H1 (cell line): ENCODE results near the gene MCF2L. TPM values are rescaled to one million over a fixed set of nuclear protein-coding genes. Genes with fewer than 3 reads are reported as not detected.

Experiments
- CTCF ChIA-PET: fragments of 300-600 bp; sonication (Branson Sonifier 250); formaldehyde crosslinking; loops from one replicate; lab custom pipeline; 2021; ENCODE audit not compliant: partially characterized antibody; lab: Charles Lee
- POLR2A ChIA-PET: fragments of 300-600 bp; sonication (Branson Sonifier 250); formaldehyde crosslinking; loops from one replicate; lab custom pipeline; 2021; ENCODE audit warnings: inconsistent platforms; ENCODE audit not compliant: partially characterized antibody; lab: Charles Lee
- DNase-seq, 2 experiments: peaks; one replicate each; pipeline versions ENCODE4 v3.0.0 to v3.0.0-alpha.2; 2010 to 2022; ENCODE audit warnings: low spot score in 2 of 2, low read depth in 1 of 2, mixed read lengths in 1 of 2
- FAIRE-seq: peaks from 2 replicates; lab custom pipeline; 2011; peaks lifted over from hg19 to GRCh38; lab: Jason Lieb, UNC
- H2AFZ ChIP-seq: 2 replicates; pipeline ENCODE4 v1.8.1; 2012; ENCODE audit warnings: low read length, inconsistent platforms
- H2AK5ac ChIP-seq: 2 replicates; pipeline ENCODE4 v1.6.1; 2013; ENCODE audit warnings: low read depth, low read length
- H2BK120ac ChIP-seq: replicated peaks from 2 replicates; pipeline ENCODE3; 2013; ENCODE audit warnings: low read depth, low read length, inconsistent platforms
- H2BK12ac ChIP-seq: 2 replicates; pipeline ENCODE4 v1.6.1; 2013; ENCODE audit warnings: low read depth, low read length
- H2BK15ac ChIP-seq: 2 replicates; pipeline ENCODE4 v1.6.1; 2013; ENCODE audit warnings: low read length
- H2BK20ac ChIP-seq: 2 replicates; pipeline ENCODE4 v1.6.1; 2013; ENCODE audit warnings: low read length
- H2BK5ac ChIP-seq: 2 replicates; pipeline ENCODE4 v1.6.1; 2013; ENCODE audit warnings: low read depth, low read length
- H3K14ac ChIP-seq: 2 replicates; pipeline ENCODE4 v1.6.1; 2013; ENCODE audit warnings: inconsistent platforms; ENCODE audit not compliant: insufficient read length
- H3K18ac ChIP-seq: 2 replicates; pipeline ENCODE4 v1.6.1; 2013; ENCODE audit warnings: low read length; ENCODE audit errors: extremely low read depth
- H3K23ac ChIP-seq: 2 replicates; pipeline ENCODE4 v1.6.1; 2013; ENCODE audit warnings: inconsistent platforms; ENCODE audit not compliant: insufficient read length
- H3K23me2 ChIP-seq: 2 replicates; pipeline ENCODE4 v1.6.1; 2013; ENCODE audit warnings: low read depth, low read length
- H3K27ac ChIP-seq: 2 replicates; pipeline ENCODE4 v1.6.1; 2011; ENCODE audit warnings: low read depth, low read length, inconsistent platforms
- H3K27me3 ChIP-seq, 4 experiments: replicated peaks in 1 of 4; 1 replicate in 1 of 4; 2 replicates in 3 of 4; pipeline versions ENCODE4 v1.6.1 to v1.8.1; 2011 to 2013; ENCODE audit warnings: low read length in 3 of 4, mild to moderate bottlenecking in 3 of 4, inconsistent platforms in 2 of 4, mixed read lengths in 2 of 4, moderate library complexity in 1 of 4; ENCODE audit not compliant: control insufficient read depth in 3 of 4, insufficient read depth in 3 of 4; ENCODE audit errors: extremely low read depth in 1 of 4
- H3K36me3 ChIP-seq, 4 experiments: 2 replicates each; pipeline versions ENCODE4 v1.6.1 to v1.8.1; 2011 to 2013; ENCODE audit warnings: mild to moderate bottlenecking in 4 of 4, low read length in 3 of 4, moderate library complexity in 2 of 4, control low read depth in 1 of 4, inconsistent platforms in 1 of 4; ENCODE audit not compliant: insufficient read depth in 4 of 4, control insufficient read depth in 2 of 4
- H3K4ac ChIP-seq: replicated peaks from 2 replicates; pipeline ENCODE3; 2013; ENCODE audit warnings: low read length, low read depth, mixed read lengths, inconsistent platforms; ENCODE audit not compliant: insufficient read length
- H3K4me1 ChIP-seq, 4 experiments: replicated peaks in 1 of 4; 1 replicate in 1 of 4; 2 replicates in 3 of 4; pipeline versions ENCODE4 v1.6.1 to v1.8.1; 2011 to 2013; ENCODE audit warnings: low read length in 3 of 4, inconsistent platforms in 2 of 4, mixed read lengths in 1 of 4; ENCODE audit not compliant: insufficient read depth in 4 of 4, control insufficient read depth in 3 of 4
- H3K4me2 ChIP-seq, 2 experiments: 2 replicates each; pipeline versions ENCODE4 v1.6.1 to v1.8.1; 2011 to 2013; ENCODE audit warnings: low read depth in 2 of 2, low read length in 2 of 2, control low read depth in 1 of 2, inconsistent platforms in 1 of 2, mild to moderate bottlenecking in 1 of 2; ENCODE audit not compliant: insufficient read depth in 1 of 2
- H3K4me3 ChIP-seq, 4 experiments: fragments of 200-600, 300-600 bp in 1 of 4; sonication (generic), shearing (Covaris generic), sonication (Bioruptor Twin) in 1 of 4; 2 replicates each; pipeline versions ENCODE4 v1.5.1 to v1.8.1; 2011 to 2016; ENCODE audit warnings: low read length in 4 of 4, low read depth in 3 of 4, control low read depth in 2 of 4, inconsistent platforms in 2 of 4, mild to moderate bottlenecking in 2 of 4, mixed read lengths in 1 of 4, moderate library complexity in 1 of 4; ENCODE audit not compliant: insufficient read depth in 2 of 4; ENCODE audit errors: extremely low read depth in 1 of 4
- H3K56ac ChIP-seq: replicated peaks from 2 replicates; pipeline ENCODE3; 2013; ENCODE audit warnings: low read depth, mild to moderate bottlenecking, mixed read lengths, low read length, inconsistent platforms; ENCODE audit not compliant: insufficient read length
- H3K79me1 ChIP-seq: 2 replicates; pipeline ENCODE4 v1.6.1; 2013; ENCODE audit warnings: low read depth, low read length, control low read depth
- H3K79me2 ChIP-seq, 2 experiments: 2 replicates each; pipeline versions ENCODE4 v1.6.1 to v1.8.1; 2012 to 2013; ENCODE audit warnings: low read length in 2 of 2, mild to moderate bottlenecking in 2 of 2, inconsistent platforms in 1 of 2; ENCODE audit not compliant: insufficient read depth in 2 of 2, control insufficient read depth in 1 of 2
- H3K9ac ChIP-seq, 4 experiments: replicated peaks in 1 of 4; 1 replicate in 1 of 4; 2 replicates in 3 of 4; pipeline versions ENCODE4 v1.6.1 to v1.8.1; 2011 to 2013; ENCODE audit warnings: low read depth in 3 of 4, low read length in 3 of 4, control low read depth in 2 of 4, mild to moderate bottlenecking in 2 of 4, moderate library complexity in 2 of 4, inconsistent platforms in 1 of 4; ENCODE audit errors: extremely low read depth in 1 of 4
- H3K9me3 ChIP-seq, 2 experiments: 2 replicates each; pipeline versions ENCODE4 v1.6.1 to v1.8.1; 2012 to 2013; ENCODE audit warnings: mild to moderate bottlenecking in 2 of 2, moderate library complexity in 2 of 2, control low read depth in 1 of 2, inconsistent platforms in 1 of 2, low read depth in 1 of 2, low read length in 1 of 2, mixed read lengths in 1 of 2; ENCODE audit not compliant: insufficient read depth in 2 of 2
- H4K20me1 ChIP-seq, 2 experiments: replicated peaks in 1 of 2; 2 replicates each; pipeline versions ENCODE3 to v1.8.1; 2011 to 2013; ENCODE audit warnings: inconsistent platforms in 2 of 2, low read length in 2 of 2, mild to moderate bottlenecking in 1 of 2; ENCODE audit not compliant: insufficient read depth in 2 of 2, control insufficient read depth in 1 of 2
- H4K5ac ChIP-seq: 2 replicates; pipeline ENCODE4 v1.6.1; 2013; ENCODE audit warnings: low read length, low read depth, mixed read lengths, inconsistent platforms; ENCODE audit not compliant: insufficient read length
- H4K8ac ChIP-seq: 2 replicates; pipeline ENCODE4 v1.8.0; 2013; ENCODE audit warnings: mild to moderate bottlenecking, moderate library complexity, low read length, inconsistent platforms; ENCODE audit not compliant: insufficient read depth; ENCODE audit errors: extremely low read depth
- H4K91ac ChIP-seq: replicated peaks from 2 replicates; pipeline ENCODE3; 2013; ENCODE audit warnings: low read length, mixed read lengths, inconsistent platforms; ENCODE audit not compliant: insufficient read length
- ATF3 ChIP-seq: IDR thresholded peaks from 2 replicates; pipeline ENCODE4 v1.6.1; 2011; ENCODE audit warnings: low read depth, mild to moderate bottlenecking, low read length; ENCODE audit not compliant: insufficient read depth
- EZH2 ChIP-seq: fragments of 200-600 bp; sonication (generic); IDR thresholded peaks from 2 replicates; pipeline ENCODE4 v1.7.1; 2012; ENCODE audit warnings: low read depth, mild to moderate bottlenecking, moderate library complexity, low read length, inconsistent platforms; ENCODE audit not compliant: severe bottlenecking
- PHF8 ChIP-seq: fragments of 200-600 bp; sonication (generic); conservative IDR thresholded peaks from 2 replicates; pipeline ENCODE4 v1.7.1; 2012; ENCODE audit warnings: low read depth, mild to moderate bottlenecking, inconsistent platforms, low read length, moderate library complexity
- POLR2A ChIP-seq, 2 experiments: IDR thresholded peaks; 1 replicate in 1 of 2; 2 replicates in 1 of 2; pipeline ENCODE4 v1.6.1; 2011; ENCODE audit warnings: low read depth in 2 of 2, low read length in 2 of 2, mild to moderate bottlenecking in 2 of 2; ENCODE audit errors: control extremely low read depth in 1 of 2
- RBBP5 ChIP-seq: IDR thresholded peaks from 2 replicates; pipeline ENCODE4 v1.7.1; 2012; ENCODE audit warnings: low read depth, mild to moderate bottlenecking, inconsistent platforms, low read length, moderate library complexity, borderline replicate concordance
- SIRT6 ChIP-seq: IDR thresholded peaks from one replicate; pipeline ENCODE4 v1.7.1; 2012; ENCODE audit warnings: low read length, inconsistent platforms
- SP1 ChIP-seq: IDR thresholded peaks from 2 replicates; pipeline ENCODE4 v1.6.1; 2011; ENCODE audit warnings: low read depth, low read length
- SP2 ChIP-seq: IDR thresholded peaks from 2 replicates; pipeline ENCODE4 v1.6.1; 2012; ENCODE audit warnings: mild to moderate bottlenecking, low read length, inconsistent platforms
- SP4 ChIP-seq: IDR thresholded peaks from 2 replicates; pipeline ENCODE4 v1.6.1; 2012; ENCODE audit warnings: low read length, inconsistent platforms
- SRF ChIP-seq: IDR thresholded peaks from 2 replicates; pipeline ENCODE4 v1.6.1; 2011; ENCODE audit warnings: mild to moderate bottlenecking, low read depth, low read length, moderate library complexity
- SUZ12 ChIP-seq: fragments of 200-600 bp; sonication (generic); IDR thresholded peaks from 2 replicates; pipeline ENCODE4 v1.6.1; 2012; ENCODE audit warnings: mild to moderate bottlenecking, inconsistent platforms, low read length, moderate library complexity, mixed read lengths
- TAF7 ChIP-seq: optimal IDR thresholded peaks from 2 replicates; pipeline ENCODE3; 2011; ENCODE audit warnings: low read depth, mild to moderate bottlenecking, inconsistent platforms, low read length, moderate library complexity, borderline replicate concordance
- TCF12 ChIP-seq: IDR thresholded peaks from 2 replicates; pipeline ENCODE4 v1.6.1; 2011; ENCODE audit warnings: low read depth, mild to moderate bottlenecking, low read length
- WGBS, 2 experiments: shearing (Covaris generic) in 1 of 2; methylation state at CpG; one replicate each; pipeline versions ENCODE4 v1.1.6 to v1.1.7; 2013 to 2015; ENCODE audit warnings: low lambda C conversion rate in 2 of 2, mixed read lengths in 2 of 2, inconsistent platforms in 1 of 2, low coverage in 1 of 2, missing lambda C conversion rate in 1 of 2; ENCODE audit not compliant: insufficient replicate concordance in 2 of 2, insufficient coverage in 1 of 2, insufficient read length in 1 of 2; ENCODE audit errors: extremely low coverage in 1 of 2, missing lambda C conversion rate in 1 of 2; 5-methylcytosine and 5-hydroxymethylcytosine counted together
- polyA plus RNA-seq, 7 experiments: library from polyadenylated mRNA; depleted of rRNA in 3 of 7; stranded (reverse) in 5 of 7; unstranded in 2 of 7; fragments of >200 nt in 5 of 7; fragments of 200-250 nt in 2 of 7; gene quantifications; 1 replicate in 5 of 7; 2 replicates in 1 of 7; 4 replicates in 1 of 7; pipeline versions ENCODE4 v1.2.1 to v1.2.3, GENCODE V29; 2011 to 2013; ENCODE audit warnings: missing spikeins in 2 of 7, mixed read lengths in 2 of 7
- total RNA-seq: library from RNA; stranded (reverse); fragmentation: NEBNext Ultra II Directional; extraction: Animal tissue kit (Norgen Biotek cat#: 25700); gene quantifications from 2 replicates; pipeline ENCODE4 v1.2.1, GENCODE V29; 2021

The MCF2L gene
- total and polyA plus RNA-seq, 2 of the 8 experiments (the other 6 are each of a cell fraction or from before 2014, with no cell fraction given) = 10.1 to 24.4 TPM

GRCh38 chr13:112985803-112986408, 16.9 kb downstream of the MCF2L start:
- H3K36me3 ChIP-seq = no peaks in the 10 kb centered on the region
- no peaks in the 10 kb centered on the region for H3K23me2 ChIP-seq
- no peak overlapping the region for H2BK20ac ChIP-seq
- H3K4me1 ChIP-seq = peaks cover 0 to 2% (median 0%) of the 10 kb centered on the region in 4 experiments; a peak in 3 of 7 replicates
- H4K91ac ChIP-seq = no peak overlapping the region
- no peak overlapping the region for H4K8ac ChIP-seq
- H3K14ac ChIP-seq = no peak overlapping the region
- no peak overlapping the region for H2BK5ac ChIP-seq
- H2AFZ ChIP-seq = no peak overlapping the region
- no peak overlapping the region for H3K4me2 ChIP-seq
- WGBS, 2 experiments = 92% methylated on average over 26 of the region's 30 CpGs; no CpG with 5 or more reads in 1 of the 2 experiments
- no peak overlapping the region for H3K23ac ChIP-seq
- H3K27ac ChIP-seq = no peak overlapping the region
- H2BK12ac ChIP-seq = no peak overlapping the region
- FAIRE-seq (no peak), DNase-seq (no peak)
- H3K79me2 ChIP-seq = no peaks in the 10 kb centered on the region
- H4K5ac ChIP-seq = no peak overlapping the region
- no peaks in the 10 kb centered on the region for H3K27me3 ChIP-seq
- H3K4ac ChIP-seq = no peak overlapping the region
- no peak overlapping the region for H2AK5ac ChIP-seq
- H3K4me3 ChIP-seq = no peak overlapping the region
- ChIA-PET POLR2A (interaction anchor here (1.3 kb wide), 1 partner anchor 16 kb away, joined by 3 read pairs; no protein-coding TSS in a partner anchor), CTCF (interaction anchor here (0.9 to 5.6 kb wide), 6 partner anchors 10 to 44 kb away, joined by 4 to 33 read pairs (median 7); partner anchors contain the start of gene MCF2L)
- peaks cover 6 to 20% of the 10 kb centered on the region in 2 experiments for H3K9me3 ChIP-seq
- H3K9ac ChIP-seq = no peak overlapping the region
- no peak overlapping the region for H2BK15ac ChIP-seq
- H2BK120ac ChIP-seq = no peak overlapping the region
- H3K56ac ChIP-seq = no peak overlapping the region
- no peaks in the 10 kb centered on the region; the same call in 1 of the 2 replicates for H3K79me1 ChIP-seq
- H3K18ac ChIP-seq = no peak overlapping the region
- H4K20me1 ChIP-seq = no peaks in the 10 kb centered on the region
- TF ChIP-seq EZH2 (no peak), TAF7 (no peak), POLR2A (IDR thresholded peaks at IDR 0.05; ENCODE audit: control extremely low read depth in 1 of 2, low read depth in 2 of 2, low read length in 2 of 2) (no peak), SRF (no peak), TCF12 (no peak), ATF3 (no peak), SUZ12 (no peak), SP4 (no peak), SP2 (no peak), SIRT6 (no peak), SP1 (no peak), PHF8 (no peak), RBBP5 (no peak)
